ENCODE results near the gene ASB4.

DNA sequence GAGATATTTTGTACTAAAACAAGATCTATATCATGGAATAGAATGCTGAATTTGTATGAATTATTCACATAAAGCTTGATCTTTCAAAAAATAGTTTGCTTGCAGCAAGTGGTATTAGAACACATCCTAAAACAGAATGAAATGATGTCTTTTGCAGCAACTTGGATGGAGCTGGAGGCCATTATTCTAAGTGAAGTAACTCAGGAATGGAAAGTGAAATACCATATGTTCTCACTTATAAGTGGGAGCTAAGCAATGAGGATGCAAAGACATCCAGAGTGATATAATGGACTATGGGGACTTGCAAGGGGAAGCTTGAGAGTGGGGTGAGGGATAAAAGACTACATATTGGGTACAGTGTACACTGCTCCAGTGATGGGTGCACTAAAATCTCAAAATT is 53.7 kb downstream of the ASB4 start:
- TF ChIP-seq EP300 (IDR thresholded peaks at IDR 0.05) (no peak), POLR2A (IDR thresholded peaks at IDR 0.05) (no peak), CTCF (IDR thresholded peaks at IDR 0.05) (no peak)

Data from tibial nerve (tissue), 4 donors.